Activated effector memory CD4-positive, alpha-beta T cell treated with anti-CD3 and anti-CD28 coated beads, Interleukin-2, amount 50 U/mL, for 16 hours (primary cell): Measurements from ENCODE around the gene FBXL19.

ENCODE experiments used
- DNase-seq: peaks from one replicate; pipeline ENCODE4 v3.0.0-alpha.2; 2020

The FBXL19 gene

DNA sequence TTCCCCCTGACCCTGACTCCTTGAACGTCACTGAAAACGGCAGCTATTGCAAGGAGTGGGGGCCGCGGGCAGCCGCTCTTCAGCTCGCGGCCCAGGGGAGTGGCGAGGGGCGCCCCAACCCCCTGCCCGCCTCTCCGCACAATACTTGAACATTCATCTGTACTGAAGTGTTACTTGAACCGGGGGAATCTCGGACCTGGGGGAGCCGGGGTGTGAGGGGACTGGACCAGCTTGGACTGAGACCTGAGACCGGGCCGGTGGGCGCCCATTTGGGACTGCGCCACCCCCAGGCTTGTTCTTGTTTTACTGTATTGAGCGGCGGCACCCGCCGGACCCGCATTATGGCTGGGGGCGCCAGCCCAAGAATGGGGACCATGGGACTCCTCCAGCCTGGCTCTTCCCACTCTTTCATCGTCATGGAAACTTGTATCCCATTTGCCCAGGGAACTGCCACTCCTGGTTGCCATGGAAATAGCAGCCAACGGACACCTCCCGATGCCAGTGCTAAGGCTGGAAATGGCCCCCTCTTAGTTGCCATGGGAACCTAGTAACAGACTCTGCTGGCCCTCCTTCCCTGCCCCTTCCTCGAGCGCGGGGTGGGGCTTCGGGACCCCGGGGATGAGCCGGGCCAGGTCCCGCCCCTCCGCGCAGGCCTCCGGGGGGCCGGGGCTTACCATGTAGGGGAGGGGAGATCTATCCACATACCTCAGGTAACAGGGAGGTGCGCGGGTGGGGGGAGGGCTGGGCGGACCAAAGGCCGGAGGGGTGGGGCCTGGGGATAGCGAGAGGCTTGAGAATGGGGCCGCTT, 24.7 kb downstream of the FBXL19 start:
- no peak for DNase-seq

DNA sequence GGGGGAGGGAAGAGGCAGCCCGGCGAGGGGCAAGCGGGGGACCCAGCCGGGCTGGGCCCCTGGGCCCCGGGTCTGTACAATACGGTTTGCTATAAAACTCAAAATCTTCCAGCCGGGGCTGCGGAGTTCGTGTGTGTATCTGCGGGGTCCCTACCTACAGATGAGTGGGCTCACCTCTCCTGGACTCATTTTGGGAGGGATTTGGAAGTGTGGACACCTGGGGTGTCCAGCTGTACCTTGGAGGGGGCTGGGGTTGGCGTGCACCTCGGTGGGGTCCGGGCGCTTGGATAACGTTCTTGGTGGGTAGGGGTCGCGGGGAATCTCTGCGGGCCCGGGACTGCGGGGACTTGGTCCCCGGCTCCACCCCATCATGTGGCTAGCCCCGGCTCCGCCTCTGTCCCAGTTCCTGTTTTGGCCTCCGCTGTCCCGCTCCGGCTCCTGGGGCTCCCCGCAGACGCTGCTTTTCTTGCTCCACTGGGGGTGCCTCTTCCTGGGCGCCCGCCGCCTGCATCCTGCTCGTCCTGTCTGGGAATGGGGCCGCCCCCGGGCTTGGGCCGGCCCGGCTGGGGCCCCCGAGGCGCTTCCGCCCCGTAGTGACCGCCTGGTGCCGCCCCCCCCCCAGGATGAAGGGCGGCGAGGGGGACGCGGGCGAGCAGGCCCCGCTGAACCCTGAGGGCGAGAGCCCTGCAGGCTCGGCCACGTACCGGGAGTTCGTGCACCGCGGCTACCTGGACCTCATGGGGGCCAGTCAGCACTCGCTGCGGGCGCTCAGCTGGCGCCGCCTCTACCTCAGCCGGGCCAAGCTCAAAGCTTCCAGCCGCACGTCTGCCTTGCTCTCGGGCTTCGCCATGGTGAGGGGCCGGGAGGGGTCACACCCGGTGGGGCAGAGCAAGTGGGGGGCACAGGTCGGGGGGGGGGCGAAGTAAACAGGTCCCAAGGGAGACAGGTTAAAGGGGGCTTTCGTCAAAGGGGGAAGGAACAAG, 25.6 kb downstream of the FBXL19 start, which contains the start of gene ORAI3:
TSS of gene ORAI3 (plus strand) at position 402 of the 983 bp plus-strand sequence. CDS start at position 624, 222 bp downstream.
- peak; percentile 80 for DNase-seq

DNA sequence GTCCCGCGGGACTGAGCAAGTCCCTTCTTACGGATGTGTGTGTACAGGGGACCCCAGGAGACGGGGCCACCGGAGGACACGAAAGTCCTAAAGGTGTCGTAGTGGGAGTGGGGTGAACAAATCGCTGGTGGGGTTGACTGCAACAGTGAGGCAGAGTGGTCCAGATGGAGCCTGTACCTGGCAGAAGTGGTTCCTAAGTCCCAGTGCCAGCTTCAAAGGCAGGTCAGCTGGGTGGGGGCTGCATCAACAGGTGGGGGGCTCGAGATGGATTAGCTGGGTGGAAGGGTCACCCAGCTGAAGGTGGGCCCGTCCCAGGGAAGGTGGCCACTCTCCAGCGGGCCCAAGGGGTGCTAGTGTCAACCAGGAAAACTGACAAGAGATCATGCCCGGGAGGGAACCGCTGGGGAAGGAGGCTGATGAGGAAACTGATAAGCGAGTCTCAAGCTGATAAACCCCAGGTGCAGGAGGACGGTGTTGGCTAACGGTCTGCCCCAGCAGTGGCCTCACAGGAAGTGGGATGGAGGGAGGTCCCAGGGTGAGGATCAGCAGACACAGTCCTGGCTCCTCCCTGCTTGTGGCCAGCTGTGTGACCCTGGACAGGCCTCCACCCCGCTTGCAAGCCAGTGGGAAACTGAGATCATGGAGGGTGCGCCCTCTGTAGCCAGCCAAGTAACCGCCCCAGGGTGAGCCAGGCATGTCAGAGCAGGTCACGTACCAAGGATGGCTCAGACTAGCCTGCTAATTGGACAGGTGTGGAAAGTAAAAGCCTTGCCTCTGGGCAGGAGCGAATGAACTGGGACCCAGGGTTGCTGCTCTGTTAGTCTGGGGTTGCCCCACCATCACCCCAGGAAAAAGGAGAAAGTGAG, 26.5 kb downstream of the FBXL19 start:
- peak; percentile 72 for DNase-seq

DNA sequence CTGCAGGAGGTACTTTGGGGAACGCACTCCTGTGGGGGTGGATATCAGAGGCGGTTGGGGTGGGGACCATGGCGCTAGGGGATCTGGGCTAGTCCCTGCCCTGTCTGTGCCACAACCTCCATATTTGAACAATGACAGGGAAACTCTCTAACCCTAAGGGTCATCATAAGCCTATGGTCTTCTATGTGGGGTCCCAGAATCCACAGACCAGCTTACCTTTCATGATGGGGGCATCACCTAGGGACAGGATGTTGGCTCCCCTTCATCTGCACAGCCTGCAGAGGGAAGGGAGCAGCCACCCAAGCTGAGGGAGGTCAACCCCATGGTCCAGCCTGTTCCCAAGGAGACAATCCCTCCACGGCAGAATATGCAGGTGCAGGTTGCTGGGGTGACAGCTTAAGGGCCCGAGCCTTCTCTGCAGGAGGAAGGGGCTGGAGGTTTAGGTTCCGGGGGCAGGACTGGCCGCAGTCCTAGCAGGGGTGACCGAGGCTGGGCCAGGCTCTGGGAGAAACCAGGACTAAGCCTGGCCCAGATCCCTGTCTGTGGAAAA, 27.2 kb downstream of the FBXL19 start:
- DNase-seq, result no peak

DNA sequence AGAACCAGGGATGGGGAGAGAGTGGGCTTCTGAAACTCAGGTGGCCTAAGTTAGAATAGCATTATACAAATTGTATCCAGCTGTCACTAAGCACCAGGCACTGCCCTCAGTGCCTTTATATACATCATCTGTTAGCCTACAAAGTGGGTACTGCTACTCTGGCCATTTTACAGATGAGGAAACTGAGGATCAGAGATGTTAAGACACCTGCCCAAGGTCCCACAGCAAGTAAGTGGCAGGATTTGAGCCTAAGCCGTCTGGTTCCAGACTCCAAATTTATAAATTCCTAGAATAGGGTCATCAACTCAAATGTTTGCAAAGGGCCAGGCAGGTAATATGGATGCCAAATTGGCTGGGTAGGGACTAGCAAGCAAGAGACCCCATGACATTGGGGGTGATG, 27.8 kb downstream of the FBXL19 start:
- no peak for DNase-seq

DNA sequence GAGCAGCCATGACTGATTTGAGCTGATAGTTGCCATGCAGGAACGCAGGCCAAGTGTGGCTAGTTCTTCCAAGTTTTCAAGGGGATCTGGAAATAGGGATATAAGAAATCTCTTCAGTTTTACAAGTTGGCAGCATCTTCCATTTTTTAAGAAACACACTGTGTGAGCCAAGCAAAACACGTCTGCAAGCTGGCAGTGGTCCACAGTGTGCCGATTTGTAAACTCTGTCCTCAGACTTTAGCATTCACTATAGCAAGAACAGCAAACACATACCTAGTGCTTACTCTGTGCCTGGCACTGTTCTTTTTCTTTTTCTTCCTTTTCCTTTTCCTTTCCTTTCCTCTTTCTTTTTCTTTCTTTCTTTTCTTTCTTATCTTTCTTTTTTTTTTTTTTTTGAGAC, 28.4 kb downstream of the FBXL19 start:
- DNase-seq, result no peak

DNA sequence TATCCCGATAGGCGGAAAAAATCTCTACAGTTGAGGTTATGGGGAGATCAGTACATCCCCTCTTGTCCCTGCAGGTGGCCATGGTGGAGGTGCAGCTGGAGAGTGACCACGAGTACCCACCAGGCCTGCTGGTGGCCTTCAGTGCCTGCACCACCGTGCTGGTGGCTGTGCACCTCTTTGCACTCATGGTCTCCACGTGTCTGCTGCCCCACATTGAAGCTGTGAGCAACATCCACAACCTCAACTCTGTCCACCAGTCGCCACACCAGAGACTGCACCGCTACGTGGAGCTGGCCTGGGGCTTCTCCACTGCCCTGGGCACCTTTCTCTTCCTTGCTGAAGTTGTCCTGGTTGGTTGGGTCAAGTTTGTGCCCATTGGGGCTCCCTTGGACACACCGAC, 29.7 kb downstream of the FBXL19 start:
- no peak for DNase-seq

DNA sequence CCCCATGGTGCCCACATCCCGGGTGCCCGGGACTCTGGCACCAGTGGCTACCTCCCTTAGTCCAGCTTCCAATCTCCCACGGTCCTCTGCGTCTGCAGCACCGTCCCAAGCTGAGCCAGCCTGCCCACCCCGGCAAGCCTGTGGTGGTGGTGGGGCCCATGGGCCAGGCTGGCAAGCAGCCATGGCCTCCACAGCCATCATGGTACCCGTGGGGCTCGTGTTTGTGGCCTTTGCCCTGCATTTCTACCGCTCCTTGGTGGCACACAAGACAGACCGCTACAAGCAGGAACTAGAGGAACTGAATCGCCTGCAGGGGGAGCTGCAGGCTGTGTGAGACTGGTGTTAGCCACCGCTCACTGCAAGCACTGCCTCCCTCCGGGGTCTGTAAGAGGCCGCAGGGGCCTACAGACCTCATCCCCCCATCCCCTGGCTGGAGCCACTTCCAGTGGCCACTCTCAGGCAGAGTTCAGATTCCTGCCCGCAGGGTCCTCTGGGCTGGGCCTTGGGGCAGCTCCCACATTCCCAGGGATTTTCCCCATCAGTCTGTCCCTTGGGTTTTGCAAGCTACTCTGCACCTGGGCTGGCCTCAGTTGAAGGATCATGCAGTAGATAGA, 30.2 kb downstream of the FBXL19 start:
- DNase-seq, result peak; percentile 86

DNA sequence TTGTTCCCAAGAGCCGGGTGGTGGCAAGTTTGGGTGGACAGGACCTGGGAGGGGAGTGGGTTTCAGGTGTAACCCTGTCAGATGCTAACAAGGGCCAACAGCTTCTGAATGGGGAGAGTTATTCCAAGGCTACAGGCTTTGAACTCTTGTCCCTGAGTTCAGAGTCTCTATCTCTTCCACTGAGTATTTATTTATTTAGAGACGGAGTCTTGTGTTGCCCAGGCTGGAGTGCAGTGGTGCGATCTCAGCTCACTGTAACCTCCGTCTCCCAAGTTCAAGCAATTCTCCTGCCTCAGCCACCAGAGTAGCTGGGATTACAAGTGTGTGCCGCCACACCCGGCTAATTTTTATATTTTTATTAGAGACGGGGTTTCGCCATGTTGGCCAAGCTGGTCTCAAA, 31.6 kb downstream of the FBXL19 start:
- no peak for DNase-seq

DNA sequence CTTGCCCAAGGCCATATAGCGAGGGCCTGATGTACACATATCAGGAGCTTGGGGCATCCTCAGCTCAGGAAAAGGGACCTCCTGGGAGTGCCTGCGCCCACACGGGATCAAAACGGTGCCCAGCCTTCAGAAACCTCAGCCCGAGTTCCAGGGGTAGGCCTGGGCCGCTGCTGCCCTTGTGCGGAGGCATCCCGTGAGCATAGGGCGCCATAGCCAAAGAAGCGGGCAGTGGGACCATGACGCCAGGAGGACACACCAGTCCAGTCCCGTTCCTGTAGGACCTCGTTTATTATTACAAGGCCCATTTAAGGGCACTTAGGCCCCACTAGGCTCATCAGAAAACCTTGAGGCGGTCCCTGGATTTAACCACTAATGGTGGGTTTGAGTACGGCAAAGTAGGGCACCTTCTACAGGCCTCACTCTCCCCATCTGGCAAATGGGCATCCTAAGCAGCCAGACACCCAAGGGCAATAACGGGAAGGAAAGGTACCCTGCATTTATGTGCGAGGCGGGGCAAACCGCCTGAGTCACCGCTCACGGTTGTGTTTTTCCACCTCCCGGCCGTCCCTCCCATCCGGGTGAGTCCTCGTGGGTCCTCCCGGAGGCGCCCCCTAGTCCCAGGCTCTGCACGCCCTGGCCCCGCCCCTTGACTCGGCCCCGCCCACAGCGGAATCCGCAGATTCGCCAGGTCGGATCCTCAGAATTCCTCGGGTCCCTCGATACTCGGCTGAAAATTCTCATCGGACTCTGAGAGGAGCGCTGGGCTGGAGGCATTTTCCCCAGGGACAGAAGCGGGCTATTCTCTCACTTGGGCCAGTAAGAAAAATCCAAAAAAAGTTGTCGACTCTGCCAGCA, 33.5 kb downstream of the FBXL19 start:
- DNase-seq, result peak; percentile 96

DNA sequence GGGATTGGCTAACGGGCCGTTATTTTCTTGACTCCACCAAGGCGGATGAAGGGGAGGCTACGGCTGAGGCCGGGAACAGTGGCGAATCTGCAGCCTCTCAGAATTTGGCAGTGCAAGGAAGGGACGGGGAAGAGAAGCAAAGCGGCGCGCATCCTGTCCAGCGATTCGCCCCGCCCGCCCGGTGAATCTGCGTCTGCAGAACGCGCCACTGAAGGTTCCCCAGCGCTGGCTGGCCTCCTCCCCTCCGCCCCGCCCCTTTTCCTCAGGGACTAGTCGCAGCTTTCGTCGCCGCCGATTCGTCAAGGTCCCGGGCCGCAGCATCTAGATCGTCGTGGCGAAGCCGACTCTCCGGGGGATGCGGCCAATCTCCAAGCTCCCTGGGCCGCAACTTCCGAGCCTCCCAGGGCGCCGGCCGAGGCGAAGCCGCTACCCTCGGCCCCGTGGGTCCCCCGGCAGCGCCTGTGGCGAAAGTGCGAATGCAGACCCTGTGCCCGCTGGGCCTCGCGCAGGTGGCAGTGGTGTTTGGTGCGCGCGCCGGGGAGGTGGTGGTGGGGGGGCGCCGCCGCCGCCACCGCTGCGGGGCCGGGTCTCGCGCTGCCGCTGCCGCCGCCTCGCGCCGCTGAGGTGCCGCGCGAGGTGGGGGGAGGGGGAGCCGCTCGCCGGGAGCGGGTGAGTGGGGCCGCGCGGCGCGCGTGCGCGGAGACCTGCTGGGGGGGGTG, 34.2 kb downstream of the FBXL19 start, which contains the start of gene SETD1A:
TSS of gene SETD1A (plus strand) at position 299 of the 719 bp plus-strand sequence. CDS start 978 bp downstream, outside the sequence.
- DNase-seq, result peak; percentile 98

DNA sequence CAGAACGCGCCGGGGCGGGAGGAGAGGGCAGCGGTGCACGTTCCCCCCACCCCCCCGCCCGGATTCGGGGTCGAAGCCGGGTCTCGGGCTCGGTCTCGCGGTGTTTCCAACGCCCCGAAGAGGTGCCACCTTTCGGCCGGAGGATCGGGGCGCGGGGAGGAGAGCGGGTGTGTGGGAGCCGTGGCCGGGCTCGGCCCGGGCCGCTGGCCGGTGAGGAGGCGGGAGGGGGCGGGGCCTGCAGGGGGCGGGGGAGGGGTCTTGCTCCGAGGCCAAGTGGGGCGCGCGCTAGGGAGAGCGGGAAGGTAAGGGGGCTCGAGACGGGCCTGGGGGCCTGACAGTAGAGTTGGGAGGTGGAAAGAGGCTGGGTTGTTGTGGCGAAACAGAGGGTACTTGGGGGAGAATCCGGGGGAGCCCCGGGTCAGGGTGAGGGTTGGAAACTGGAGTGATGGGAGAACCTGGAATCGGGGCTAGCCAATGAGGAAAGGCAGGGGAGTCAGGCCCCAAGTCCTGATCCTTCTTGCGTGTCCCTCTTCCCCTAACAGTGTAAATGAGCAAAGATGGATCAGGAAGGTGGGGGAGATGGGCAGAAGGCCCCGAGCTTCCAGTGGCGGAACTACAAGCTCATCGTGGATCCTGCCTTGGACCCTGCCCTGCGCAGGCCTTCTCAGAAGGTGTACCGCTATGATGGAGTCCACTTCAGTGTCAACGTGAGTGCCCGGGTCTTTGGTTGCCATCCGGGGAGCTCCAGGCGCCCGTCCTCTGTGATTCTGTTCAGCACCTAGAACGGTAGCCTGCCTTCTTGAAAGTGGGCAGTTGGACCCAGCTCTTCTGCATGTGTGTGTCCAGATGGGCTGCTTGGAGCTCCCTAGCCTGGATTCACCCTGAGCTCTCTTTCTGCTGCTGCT, 35.1 kb downstream of the FBXL19 start:
- no peak for DNase-seq

DNA sequence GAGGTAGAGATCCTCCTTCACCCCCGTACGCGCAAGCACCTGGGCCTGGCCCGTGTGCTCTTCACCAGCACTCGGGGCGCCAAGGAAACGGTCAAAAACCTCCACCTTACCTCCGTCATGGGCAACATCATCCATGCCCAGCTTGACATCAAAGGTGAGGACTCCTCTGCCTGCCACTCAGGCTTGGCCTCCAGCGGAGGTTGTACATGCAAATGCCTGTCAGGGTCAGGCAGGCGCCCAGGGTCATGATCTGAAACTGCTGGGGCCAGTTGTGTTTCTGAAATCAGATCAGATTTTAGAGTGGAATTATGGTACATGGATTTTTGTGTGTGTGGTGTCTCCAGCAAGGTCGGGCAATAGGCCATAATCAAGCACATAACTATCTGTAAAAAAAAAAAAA, 38.0 kb downstream of the FBXL19 start:
- DNase-seq, result no peak

DNA sequence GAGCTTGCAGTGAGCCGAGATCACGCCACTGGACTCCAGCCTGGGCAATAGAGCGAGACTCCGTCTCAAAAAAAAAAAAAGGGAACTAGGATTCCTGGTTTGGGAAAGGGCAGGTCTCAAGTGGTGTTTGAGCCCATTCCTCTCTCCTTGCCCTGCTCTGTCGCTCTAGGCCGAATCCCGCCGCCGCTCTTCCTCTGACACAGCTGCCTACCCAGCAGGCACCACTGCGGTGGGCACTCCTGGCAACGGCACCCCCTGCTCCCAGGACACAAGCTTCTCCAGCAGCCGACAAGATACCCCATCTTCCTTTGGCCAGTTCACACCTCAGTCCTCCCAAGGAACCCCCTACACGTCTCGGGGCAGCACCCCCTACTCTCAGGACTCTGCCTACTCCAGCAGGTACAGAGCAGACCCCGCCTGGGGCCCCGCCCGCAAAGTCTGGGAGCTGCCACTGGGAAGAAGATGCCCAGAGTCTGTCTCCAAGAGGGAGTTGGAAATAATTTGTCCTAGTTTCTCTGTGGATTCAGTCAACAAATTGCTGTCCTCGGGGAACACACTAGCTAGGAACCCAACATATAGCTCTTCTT, 40.6 kb downstream of the FBXL19 start:
- DNase-seq, result no peak

DNA sequence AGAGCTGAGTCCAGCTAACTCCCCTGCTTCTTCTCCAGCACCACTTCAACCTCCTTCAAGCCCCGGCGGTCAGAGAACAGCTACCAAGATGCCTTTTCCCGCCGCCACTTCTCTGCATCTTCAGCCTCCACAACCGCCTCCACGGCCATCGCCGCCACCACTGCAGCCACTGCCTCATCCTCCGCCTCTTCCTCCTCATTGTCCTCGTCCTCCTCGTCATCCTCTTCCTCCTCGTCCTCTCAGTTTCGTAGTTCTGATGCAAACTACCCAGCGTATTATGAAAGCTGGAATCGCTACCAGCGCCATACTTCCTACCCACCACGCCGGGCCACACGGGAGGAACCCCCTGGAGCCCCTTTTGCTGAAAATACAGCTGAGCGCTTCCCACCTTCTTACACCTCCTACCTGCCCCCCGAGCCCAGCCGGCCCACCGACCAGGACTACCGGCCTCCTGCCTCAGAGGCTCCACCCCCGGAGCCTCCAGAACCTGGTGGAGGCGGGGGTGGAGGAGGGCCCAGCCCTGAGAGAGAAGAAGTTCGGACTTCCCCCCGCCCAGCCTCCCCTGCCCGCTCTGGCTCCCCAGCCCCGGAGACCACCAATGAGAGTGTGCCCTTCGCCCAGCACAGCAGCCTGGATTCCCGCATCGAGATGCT, 41.3 kb downstream of the FBXL19 start:
- DNase-seq, result no peak

DNA sequence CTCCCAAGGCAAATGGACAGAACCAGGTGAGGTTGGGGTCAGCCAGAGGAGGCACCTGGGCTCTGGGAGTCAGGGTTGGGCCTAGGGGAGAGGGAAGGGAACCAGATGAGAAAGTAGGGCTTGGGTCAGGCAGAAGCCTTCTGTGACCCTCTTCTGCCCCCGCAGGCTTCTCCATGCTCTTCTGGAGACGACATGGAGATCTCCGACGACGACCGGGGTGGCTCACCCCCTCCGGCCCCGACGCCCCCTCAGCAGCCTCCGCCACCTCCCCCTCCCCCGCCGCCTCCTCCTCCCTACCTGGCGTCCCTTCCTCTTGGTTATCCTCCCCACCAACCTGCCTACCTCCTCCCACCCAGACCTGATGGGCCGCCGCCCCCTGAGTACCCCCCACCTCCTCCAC, 42.1 kb downstream of the FBXL19 start:
- DNase-seq, result no peak

DNA sequence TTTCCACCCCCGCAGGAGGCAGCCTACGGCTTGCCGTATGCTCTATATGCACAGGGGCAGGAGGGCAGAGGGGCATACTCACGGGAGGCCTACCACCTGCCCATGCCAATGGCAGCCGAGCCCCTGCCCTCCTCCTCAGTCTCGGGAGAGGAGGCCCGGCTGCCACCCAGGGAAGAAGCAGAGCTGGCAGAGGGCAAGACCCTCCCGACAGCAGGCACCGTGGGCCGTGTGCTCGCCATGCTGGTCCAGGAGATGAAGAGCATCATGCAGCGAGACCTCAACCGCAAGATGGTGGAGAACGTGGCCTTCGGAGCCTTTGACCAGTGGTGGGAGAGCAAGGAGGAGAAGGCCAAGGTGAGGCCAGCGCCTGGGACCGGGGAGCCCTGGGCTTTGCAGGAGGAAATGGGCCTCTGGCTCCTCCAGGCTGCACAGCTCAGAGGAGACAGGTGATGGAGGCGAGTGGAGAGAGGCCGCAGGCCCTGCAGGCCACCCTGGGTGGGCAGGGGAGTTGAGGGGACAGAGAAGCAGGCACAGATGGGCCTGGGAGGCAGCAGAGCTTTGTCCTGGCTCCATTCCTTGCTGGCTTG, 42.8 kb downstream of the FBXL19 start:
- DNase-seq, result no peak

DNA sequence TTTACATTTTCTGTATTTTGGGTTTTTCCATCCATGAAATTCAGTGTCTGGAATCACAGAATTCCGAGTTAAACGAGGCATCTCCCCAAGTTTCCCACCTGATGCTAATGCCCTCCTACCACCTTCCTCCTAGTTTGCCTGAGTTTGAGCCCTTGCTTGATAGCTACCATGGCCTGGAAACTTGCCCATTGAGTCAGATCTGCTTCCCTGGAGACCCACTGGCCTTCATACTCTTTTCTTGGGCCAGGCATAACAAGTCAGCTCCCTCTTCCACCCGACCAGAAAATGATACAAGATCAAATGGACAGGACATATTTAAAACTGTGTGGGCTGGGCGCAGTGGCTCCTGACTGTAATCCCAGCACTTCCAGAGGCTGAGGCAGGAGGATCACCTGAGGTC, 44.4 kb downstream of the FBXL19 start:
- no peak for DNase-seq
